ENCODE results near the gene MED15.

Gene MED15

GRCh38 chr22:20582520-20583361, 75.3 kb downstream of the MED15 start:
- Histone ChIP-seq H3K79me2 (ENCODE audit: insufficient read depth, low read length) (no peaks in the 10 kb centered on the region), H3K4me3 (ENCODE audit: low read depth in 1 of 2, low read length in 2 of 2) (no peak overlapping the region), H4K20me1 (ENCODE audit: insufficient read depth, low read length) (peaks cover 61% of the 10 kb centered on the region), H3K4me1 (ENCODE audit: insufficient read depth, low read length) (no peaks in the 10 kb centered on the region), H3K4me2 (ENCODE audit: insufficient read depth, low read length) (no peak overlapping the region), H3K36me3 (ENCODE audit: insufficient read depth, low read length) (peaks cover 99% of the 10 kb centered on the region), H3K27me3 (ENCODE audit: insufficient read depth, low read length, poor library complexity) (no peaks in the 10 kb centered on the region), H3K27ac (ENCODE audit: low read length) (no peak overlapping the region), H3K9ac (ENCODE audit: low read depth, low read length) (no peak overlapping the region), H3K9me3 (ENCODE audit: insufficient read depth, low read length, severe bottlenecking) (no peaks in the 10 kb centered on the region), H2AFZ (ENCODE audit: low read depth, low read length) (no peak overlapping the region)
- TF ChIP-seq EZH2 (IDR thresholded peaks at IDR 0.05; ENCODE audit: borderline replicate concordance, low read depth, low read length, severe bottlenecking) (no peak), CTCF (IDR thresholded peaks at IDR 0.05; ENCODE audit: borderline replicate concordance, extremely low read depth, low read length, poor library complexity, severe bottlenecking) (no peak)
- ATAC-seq (ENCODE audit: insufficient read depth, low read depth) (no peak), DNase-seq (no peak)

GRCh38 chr22:20583471-20583922, 76.1 kb downstream of the MED15 start:
- Histone ChIP-seq H3K36me3 (ENCODE audit: insufficient read depth, low read length) (peaks cover 92% of the 10 kb centered on the region), H3K4me1 (ENCODE audit: insufficient read depth, low read length) (no peaks in the 10 kb centered on the region), H3K27me3 (ENCODE audit: insufficient read depth, low read length, poor library complexity) (no peaks in the 10 kb centered on the region), H3K4me3 (ENCODE audit: low read depth in 1 of 2, low read length in 2 of 2) (no peak overlapping the region), H4K20me1 (ENCODE audit: insufficient read depth, low read length) (peaks cover 57% of the 10 kb centered on the region), H3K4me2 (ENCODE audit: insufficient read depth, low read length) (no peak overlapping the region), H3K9me3 (ENCODE audit: insufficient read depth, low read length, severe bottlenecking) (no peaks in the 10 kb centered on the region), H3K27ac (ENCODE audit: low read length) (no peak overlapping the region), H3K79me2 (ENCODE audit: insufficient read depth, low read length) (no peaks in the 10 kb centered on the region), H2AFZ (ENCODE audit: low read depth, low read length) (no peak overlapping the region), H3K9ac (ENCODE audit: low read depth, low read length) (no peak overlapping the region)
- no peak for TF ChIP-seq EZH2 (IDR thresholded peaks at IDR 0.05; ENCODE audit: borderline replicate concordance, low read depth, low read length, severe bottlenecking)
- TF ChIP-seq CTCF (IDR thresholded peaks at IDR 0.05; ENCODE audit: borderline replicate concordance, extremely low read depth, low read length, poor library complexity, severe bottlenecking) = peak; percentile 51
- no peak for ATAC-seq (ENCODE audit: insufficient read depth, low read depth)
- no peak for DNase-seq

GRCh38 chr22:20584029-20584871, 76.8 kb downstream of the MED15 start:
- no peaks in the 10 kb centered on the region for H3K9me3 ChIP-seq (ENCODE audit: insufficient read depth, low read length, severe bottlenecking)
- no peak for DNase-seq
- peaks cover 55% of the 10 kb centered on the region for H4K20me1 ChIP-seq (ENCODE audit: insufficient read depth, low read length)
- ATAC-seq (ENCODE audit: insufficient read depth, low read depth) = no peak
- H2AFZ ChIP-seq (ENCODE audit: low read depth, low read length) = no peak overlapping the region
- no peaks in the 10 kb centered on the region for H3K4me1 ChIP-seq (ENCODE audit: insufficient read depth, low read length)
- H3K79me2 ChIP-seq (ENCODE audit: insufficient read depth, low read length) = no peaks in the 10 kb centered on the region
- peaks cover 86% of the 10 kb centered on the region for H3K36me3 ChIP-seq (ENCODE audit: insufficient read depth, low read length)
- H3K9ac ChIP-seq (ENCODE audit: low read depth, low read length) = no peak overlapping the region
- H3K27ac ChIP-seq (ENCODE audit: low read length) = no peak overlapping the region
- H3K4me2 ChIP-seq (ENCODE audit: insufficient read depth, low read length) = no peak overlapping the region
- no peaks in the 10 kb centered on the region for H3K27me3 ChIP-seq (ENCODE audit: insufficient read depth, low read length, poor library complexity)
- no peak overlapping the region for H3K4me3 ChIP-seq (ENCODE audit: low read depth in 1 of 2, low read length in 2 of 2)
- no peak for TF ChIP-seq EZH2 (IDR thresholded peaks at IDR 0.05; ENCODE audit: borderline replicate concordance, low read depth, low read length, severe bottlenecking)
- no peak for TF ChIP-seq CTCF (IDR thresholded peaks at IDR 0.05; ENCODE audit: borderline replicate concordance, extremely low read depth, low read length, poor library complexity, severe bottlenecking)
